SKM-1 (cell line): ENCODE measurements around the gene MYCT1.

Experiments used
- DNase-seq: peaks from one replicate; lab custom pipeline; 2025; ENCODE audit not compliant: unreplicated experiment; lab: John Stamatoyannopoulos, UW

The MYCT1 gene

DNA sequence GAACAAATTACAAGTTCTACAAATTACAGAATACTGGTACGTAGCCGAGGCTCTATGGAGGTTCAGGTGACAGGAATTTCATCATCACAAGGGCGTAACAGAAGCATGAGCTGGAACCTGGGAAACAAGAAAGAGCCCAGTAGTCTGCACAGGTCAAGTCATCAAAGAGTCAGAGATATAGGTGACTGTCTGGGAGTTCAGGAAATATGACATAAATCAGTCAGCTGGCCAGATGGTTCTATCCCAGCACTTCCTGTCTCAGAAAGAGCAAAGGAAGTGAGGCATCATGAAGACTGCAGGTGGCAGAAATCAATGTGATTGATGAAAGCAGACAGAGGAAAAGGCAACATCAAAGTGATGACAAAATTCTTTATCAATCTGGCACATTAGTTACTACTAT, 23.3 kb downstream of the MYCT1 start:
- no peak for DNase-seq

DNA sequence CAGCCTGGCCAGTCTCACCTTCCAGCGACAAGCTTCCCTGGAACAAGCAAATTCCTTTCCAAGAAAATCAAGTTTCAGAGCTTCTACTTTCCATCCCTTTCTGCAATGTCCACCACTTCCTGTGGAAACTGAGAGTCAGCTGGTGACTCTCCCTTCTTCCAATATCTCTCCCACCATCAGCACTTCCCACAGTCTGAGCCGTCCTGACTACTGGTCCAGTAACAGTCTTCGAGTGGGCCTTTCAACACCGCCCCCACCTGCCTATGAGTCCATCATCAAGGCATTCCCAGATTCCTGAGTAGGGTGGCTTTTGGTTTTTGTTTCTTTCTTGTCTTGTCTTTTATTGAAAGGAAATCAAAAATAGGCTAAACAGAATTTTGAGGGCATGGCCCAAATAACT, 24.3 kb downstream of the MYCT1 start:
- no peak for DNase-seq

DNA sequence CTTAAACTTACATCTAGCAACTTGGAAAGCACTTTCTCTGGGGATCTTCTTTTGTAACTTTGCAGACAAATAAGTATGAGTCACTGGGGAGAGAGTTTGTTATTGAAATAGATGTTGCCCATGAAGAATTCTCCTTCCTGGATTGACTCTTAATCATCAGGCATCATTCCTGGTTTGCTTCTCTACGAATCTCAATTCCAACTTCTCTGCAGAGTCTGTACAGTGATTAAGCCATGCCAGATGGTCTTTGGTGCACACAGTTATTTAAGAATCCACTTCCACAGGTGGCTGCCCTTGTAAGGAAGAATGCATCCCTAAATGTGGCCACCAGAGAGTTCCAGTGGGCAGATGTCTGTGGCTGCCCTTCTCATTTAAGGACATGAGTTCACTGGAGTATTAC, 25.7 kb downstream of the MYCT1 start:
- no peak for DNase-seq

DNA sequence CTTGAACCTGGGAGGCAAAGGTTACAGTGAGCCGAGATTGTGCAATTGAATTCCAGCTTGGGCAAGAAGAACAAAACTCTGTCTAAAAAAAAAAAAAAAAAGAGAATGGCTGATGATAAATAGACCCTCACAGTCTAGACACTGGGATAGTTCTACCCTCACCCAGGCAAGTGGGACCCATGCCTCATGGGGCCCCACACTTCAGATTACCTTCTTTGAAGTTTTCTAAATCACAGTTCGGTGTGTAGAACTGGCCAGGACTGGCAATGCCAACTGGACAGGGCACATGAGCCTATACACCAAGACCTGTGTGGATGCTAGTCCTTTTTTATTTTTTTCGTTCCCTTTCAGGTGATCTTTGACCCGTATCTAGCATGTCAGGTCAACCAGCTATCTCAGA, 28.6 kb downstream of the MYCT1 start:
- no peak for DNase-seq

DNA sequence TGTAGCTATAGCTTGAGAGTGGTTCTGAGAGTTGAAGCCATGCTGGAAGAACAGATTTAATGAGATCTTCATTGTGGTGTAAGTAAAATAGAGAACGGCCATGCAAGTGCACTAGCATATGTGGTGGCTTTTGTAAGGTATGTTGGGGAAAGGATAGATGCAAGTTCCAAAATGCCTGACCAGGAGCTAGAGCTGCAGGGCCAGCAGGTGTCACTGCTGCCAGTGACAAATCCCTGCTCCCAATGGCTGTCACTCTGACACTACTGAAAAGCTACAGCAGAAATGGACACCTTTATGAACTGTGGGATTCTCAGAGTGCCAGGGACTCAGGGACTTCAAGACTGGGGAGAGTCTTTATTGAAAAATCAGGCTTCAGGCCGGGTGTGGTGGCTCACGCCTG, 29.8 kb downstream of the MYCT1 start:
- DNase-seq, result no peak

DNA sequence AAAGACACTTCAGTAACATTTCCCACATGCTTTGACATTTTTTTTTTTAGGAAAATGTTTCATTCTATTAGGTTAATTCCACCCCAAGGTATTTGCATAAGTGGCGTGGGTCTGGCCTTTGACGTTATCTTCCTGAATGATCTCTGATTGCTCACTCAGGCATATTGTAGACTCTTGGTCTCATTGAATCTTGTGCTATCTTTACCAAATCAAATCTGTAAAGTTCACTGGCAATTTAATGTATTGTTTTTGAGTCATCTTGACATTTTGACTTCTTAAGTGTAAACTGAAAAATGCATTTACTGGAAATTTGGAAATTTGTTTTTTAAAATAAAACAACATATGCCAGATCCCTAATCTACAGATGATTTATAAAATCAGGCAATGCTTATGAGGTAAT, 36.9 kb downstream of the MYCT1 start:
- no peak for DNase-seq

DNA sequence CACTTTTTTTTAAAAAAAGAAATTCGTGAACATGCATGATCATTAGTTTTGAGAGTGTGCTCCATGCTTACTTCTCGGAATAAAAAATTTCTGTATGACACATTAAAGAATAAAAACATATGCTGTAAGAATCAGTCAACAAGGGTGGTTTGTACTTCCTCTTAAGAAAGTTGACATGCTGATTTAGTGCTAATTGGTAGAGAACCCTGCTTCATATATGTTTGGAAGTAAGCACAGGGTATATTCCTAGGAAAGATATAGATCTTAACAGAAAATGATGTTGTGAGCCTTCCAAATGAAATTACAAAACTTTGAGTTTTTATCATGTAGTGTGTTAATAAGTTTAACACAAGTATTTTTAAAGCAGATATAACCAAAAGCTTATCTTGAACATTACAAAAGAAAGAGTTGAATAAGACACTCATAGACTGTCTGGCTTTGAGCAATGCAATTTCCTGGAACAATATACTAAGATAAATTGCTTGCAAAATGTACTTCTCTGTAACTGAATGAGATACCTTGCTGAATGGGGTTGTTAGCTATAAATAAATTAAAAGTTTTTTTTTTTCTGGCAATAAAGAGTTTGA, 39.1 kb downstream of the MYCT1 start:
- DNase-seq, result no peak

DNA sequence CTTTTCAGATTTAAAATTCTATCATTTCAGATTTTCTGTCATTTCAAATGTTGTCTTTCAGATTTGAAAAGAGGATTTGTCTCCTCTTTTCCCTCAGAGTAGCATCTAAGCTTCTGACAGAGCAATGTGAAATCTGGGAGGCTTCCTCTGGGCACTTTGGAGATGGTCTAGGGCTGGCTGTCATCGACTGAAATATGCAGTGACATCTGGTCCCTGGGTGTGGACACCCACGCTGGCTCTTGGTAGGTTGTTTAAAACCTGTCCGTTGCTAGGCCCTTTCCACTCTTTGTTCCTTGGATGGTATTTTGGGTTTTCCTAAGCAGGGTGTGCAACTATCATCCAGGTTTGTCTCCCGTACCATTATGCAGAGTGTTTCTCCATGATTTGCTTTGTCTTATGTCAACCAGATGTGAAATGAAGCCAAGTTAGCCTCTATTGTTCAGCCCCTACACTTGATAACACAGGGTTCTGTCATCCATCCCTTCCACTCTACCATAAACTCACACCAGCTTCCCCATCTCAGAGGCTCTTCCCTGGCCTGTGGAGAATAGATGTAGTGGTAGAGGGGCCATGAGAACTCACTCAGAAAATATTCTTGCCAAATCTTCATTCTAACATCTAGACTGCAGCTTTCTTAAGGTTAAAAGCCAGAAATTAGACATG, 47.9 kb downstream of the MYCT1 start:
- DNase-seq, result no peak

DNA sequence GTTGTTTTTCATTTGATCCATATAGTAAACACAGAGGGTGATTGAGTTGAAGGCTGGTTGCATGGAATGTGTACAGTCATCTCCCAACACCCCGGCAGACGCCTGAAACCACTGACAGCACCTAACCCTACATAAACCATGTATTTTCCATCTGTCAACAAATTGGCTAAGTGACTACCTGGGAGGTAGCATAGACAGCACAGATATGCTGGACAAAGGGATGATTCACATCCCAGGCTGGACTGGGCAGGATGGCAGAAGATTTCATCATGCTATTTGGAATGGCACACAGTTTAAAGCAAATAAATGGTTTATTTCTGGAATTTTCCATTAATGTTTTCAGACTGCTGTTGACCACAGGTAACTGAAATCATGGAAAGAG, 48.5 kb downstream of the MYCT1 start:
- no peak for DNase-seq

DNA sequence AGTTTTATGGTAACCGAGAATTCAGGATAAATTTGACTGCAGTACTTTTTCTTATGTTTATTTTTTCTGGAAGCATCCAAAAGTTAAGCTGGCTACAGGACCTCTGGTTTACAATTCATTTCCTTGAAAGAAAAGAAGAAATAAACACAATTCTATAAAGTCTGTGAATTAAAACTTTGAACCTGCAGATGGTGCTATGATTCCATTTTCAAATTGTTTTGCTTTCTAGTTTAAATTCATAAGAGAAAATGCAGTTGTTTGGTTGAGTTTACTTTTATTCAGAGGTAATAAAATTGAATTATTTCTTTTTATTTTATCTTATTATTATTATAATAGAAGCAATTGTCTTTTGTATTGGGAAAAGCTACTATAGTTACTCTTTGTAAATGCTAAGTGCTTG, 51.1 kb downstream of the MYCT1 start:
- no peak for DNase-seq

DNA sequence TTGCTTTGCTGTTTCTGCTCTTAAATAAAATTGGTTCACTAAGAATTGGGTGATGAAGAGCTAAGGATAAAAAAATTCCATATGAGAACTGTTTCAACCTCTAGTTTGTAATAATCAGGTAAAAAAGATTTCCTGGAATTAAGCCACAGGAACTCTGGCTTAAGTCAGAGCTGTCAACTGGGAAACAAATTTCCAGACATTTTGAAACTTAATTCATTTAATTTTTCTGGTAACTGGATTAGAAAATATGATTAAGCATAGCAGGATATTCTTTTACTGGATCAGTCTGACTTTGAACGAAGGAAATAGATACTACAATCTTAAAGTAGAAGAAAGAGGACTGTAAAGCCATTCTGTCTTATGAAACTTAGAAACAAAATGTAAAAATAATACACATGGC, 51.6 kb downstream of the MYCT1 start:
- no peak for DNase-seq

DNA sequence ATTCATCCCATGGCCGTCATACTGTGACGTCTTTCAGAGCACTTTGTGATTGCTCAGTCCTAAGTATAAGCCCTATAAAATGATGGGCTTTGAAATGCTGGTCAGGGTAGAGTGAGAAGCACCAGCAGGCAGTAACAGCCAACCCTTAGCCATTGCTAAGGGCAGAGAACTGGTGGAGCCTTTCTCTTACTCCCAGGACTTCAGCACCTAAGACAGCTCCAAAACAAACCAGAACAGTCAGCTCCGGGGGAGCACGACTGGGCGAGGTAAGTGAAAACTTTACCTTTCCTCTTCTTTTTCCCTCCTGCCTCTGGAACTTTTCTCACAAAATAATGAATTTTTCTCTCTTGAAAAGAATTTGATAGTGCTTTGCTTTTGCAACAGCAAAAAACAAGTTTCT, 53.0 kb downstream of the MYCT1 start, which contains the start of gene VIP:
VIP (plus strand) TSS at position 104 of the 400 bp plus-strand sequence. CDS start 1,381 bp downstream, outside the sequence.
- no peak for DNase-seq

DNA sequence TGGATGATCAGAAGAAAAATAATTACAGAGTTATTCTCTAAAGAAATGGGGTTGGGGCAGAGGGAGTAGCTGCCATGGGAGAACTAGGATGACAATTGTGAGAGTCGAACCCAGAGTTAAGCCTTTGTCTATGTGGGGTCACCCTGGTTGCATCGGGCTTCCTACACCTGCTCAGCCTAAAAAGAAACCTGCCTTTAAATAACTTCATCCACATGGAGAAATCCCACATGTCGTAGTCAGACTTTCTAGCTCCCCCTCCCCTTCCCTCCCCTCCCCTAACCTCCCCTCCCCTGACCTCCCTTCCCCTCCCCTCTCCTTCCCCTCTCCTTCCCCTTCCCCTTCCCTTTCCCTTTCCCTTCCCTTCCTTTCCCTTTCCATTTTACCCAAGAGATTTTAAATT, 67.6 kb downstream of the MYCT1 start:
- no peak for DNase-seq

DNA sequence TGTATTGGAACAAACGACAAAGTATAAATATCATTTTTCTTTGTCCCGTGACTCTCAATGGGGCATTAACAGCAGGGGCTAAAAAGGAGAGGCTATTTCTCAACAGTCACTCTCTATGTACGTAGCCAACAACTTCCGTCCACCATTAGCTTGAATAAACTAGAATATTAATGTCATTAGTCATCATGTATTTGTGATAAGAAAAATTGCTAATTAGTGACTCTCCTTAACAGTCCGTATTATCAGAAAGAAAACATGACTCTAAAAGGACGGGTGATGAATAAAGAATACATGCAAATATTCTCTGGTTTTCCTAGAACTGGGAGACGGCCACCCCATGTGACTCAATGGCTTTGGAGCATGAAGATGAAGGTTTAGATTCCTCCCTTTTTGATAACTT, 71.5 kb downstream of the MYCT1 start:
- DNase-seq, result no peak

DNA sequence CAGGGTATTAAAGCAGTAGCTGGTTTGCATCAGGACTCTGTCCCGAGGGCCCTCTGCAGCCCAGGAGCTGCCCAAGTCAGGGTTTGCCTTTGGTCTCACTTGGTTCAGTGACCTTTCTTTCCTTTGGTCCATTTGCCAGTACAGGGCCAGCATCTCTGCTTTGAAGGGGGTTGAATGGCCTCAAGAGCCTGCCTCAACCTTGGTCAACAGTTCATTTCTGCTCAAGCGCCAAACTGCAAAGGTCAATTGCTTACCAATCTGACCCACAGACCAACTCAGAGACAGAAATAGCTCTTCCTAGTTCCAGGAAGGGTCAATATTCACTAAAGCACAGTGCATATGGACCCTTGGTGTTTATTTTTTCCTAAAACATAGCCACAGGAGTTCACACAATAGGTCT, 72.3 kb downstream of the MYCT1 start:
- no peak for DNase-seq

DNA sequence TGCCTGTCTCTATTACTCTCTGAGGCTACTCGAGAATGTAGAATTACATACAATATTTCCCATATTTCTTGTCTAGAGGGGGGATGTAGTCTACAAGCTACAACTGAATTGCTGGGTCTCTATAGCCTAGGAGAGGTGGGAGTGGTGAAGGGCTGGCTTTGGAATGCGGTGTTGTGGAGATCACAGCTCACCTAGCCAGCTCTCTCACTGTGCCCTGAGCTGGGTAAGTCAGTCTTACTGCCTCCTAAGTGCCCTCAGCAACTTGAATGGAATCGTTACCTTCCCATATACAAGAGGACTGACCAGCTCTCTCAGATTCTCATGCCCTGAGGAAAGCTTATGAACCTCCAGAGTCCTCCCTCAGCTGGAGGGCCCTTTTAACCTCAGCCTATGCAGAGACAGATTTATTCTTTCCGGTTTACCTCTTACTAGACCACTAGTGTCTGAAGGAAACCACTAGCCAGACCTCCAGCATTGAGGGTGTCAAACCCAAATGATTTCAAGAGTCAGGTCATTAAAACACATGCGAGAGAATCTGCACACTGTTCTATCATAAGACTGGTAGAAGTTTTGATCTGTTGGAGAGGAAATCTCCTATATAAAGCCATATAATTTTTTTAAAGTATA, 73.5 kb downstream of the MYCT1 start:
- DNase-seq, result no peak
